SK-N-MC (cell line): Measurements from ENCODE around the gene SDC3.

Experiments used
- DNase-seq: peaks from one replicate; pipeline ENCODE4 v3.0.0-alpha.2; 2011; ENCODE audit warnings: low read depth, low spot score
- H3K27ac ChIP-seq: fragments of 200-600 bp; sonication (generic); 2 replicates; pipeline ENCODE4 v1.5.1; 2016; ENCODE audit warnings: mixed run types
- H3K36me3 ChIP-seq: fragments of 200-600 bp; sonication (generic); 2 replicates; pipeline ENCODE4 v1.6.1; 2017; ENCODE audit warnings: antibody characterized with exemption, low read length, mixed read lengths; ENCODE audit not compliant: insufficient read depth
- H3K4me3 ChIP-seq: fragments of 200-600 bp; sonication (generic); 2 replicates; pipeline ENCODE4 v1.5.1; 2016
- H3K9ac ChIP-seq: fragments of 200-600 bp; sonication (generic); 2 replicates; pipeline ENCODE4 v1.8.0; 2017; ENCODE audit warnings: mixed run types, mixed read lengths; ENCODE audit not compliant: insufficient read length
- H3K9me3 ChIP-seq: fragments of 200-600 bp; sonication (generic); 2 replicates; pipeline ENCODE4 v1.6.1; 2017; ENCODE audit warnings: low read depth, mild to moderate bottlenecking, antibody characterized with exemption, low read length, moderate library complexity, mixed read lengths
- EZH2 ChIP-seq: fragments of 200-600 bp; sonication (generic); IDR thresholded peaks from one replicate; pipeline ENCODE4 v1.6.1; 2017; ENCODE audit warnings: antibody characterized with exemption
- FOXP2 ChIP-seq: optimal IDR thresholded peaks from 2 replicates; pipeline ENCODE3; 2011; ENCODE audit warnings: mild to moderate bottlenecking, moderate library complexity; ENCODE audit not compliant: insufficient read depth; ENCODE audit errors: extremely low read length, control extremely low read depth
- POLR2AphosphoS5 ChIP-seq: IDR thresholded peaks from 2 replicates; pipeline ENCODE4 v1.6.1; 2012; ENCODE audit warnings: mild to moderate bottlenecking, low read depth, low read length, borderline replicate concordance

The SDC3 gene

GRCh38 chr1:30888975-30889374 is 19.6 kb downstream of the SDC3 start:
- Histone ChIP-seq H3K4me3 (no peak overlapping the region), H3K36me3 (no peaks in the 10 kb centered on the region), H3K27ac (no peak overlapping the region), H3K9me3 (no peaks in the 10 kb centered on the region), H3K9ac (no peak overlapping the region)
- no peak for DNase-seq
- TF ChIP-seq POLR2AphosphoS5 (no peak), EZH2 (no peak), FOXP2 (no peak)

- no peak for TF ChIP-seq FOXP2
- TF ChIP-seq POLR2AphosphoS5: no peak
- no peak for TF ChIP-seq EZH2
- H3K36me3 ChIP-seq: no peaks in the 10 kb centered on the region
- H3K4me3 ChIP-seq: no peak overlapping the region
- H3K9me3 ChIP-seq: no peaks in the 10 kb centered on the region
- H3K9ac ChIP-seq: no peak overlapping the region
- no peak overlapping the region for H3K27ac ChIP-seq
- no peak for DNase-seq
Observed at GRCh38 chr1:30888391-30888790, 20.2 kb downstream of the SDC3 start.

- H3K9me3 ChIP-seq: no peaks in the 10 kb centered on the region
- H3K27ac ChIP-seq: no peak overlapping the region
- TF ChIP-seq FOXP2 (no peak), POLR2AphosphoS5 (no peak), EZH2 (no peak)
- no peaks in the 10 kb centered on the region for H3K36me3 ChIP-seq
- H3K4me3 ChIP-seq: no peak overlapping the region
- DNase-seq: no peak
- H3K9ac ChIP-seq: no peak overlapping the region
Observed at GRCh38 chr1:30887485-30888315, 20.9 kb downstream of the SDC3 start.

GRCh38 chr1:30886710-30887428 is 21.7 kb downstream of the SDC3 start:
- no peak for DNase-seq
- no peak overlapping the region for H3K4me3 ChIP-seq
- no peaks in the 10 kb centered on the region for H3K9me3 ChIP-seq
- TF ChIP-seq EZH2 (no peak), POLR2AphosphoS5 (no peak), FOXP2 (no peak)
- no peak overlapping the region for H3K9ac ChIP-seq
- H3K36me3 ChIP-seq: no peaks in the 10 kb centered on the region
- H3K27ac ChIP-seq: no peak overlapping the region

GRCh38 chr1:30885570-30886522 is 22.7 kb downstream of the SDC3 start:
- no peak for TF ChIP-seq POLR2AphosphoS5
- no peak for TF ChIP-seq EZH2
- no peak for TF ChIP-seq FOXP2

GRCh38 chr1:30884723-30885122 is 23.8 kb downstream of the SDC3 start:
- Histone ChIP-seq H3K9ac (no peak overlapping the region), H3K9me3 (no peaks in the 10 kb centered on the region), H3K4me3 (no peak overlapping the region), H3K27ac (no peak overlapping the region), H3K36me3 (no peaks in the 10 kb centered on the region)
- no peak for DNase-seq
- TF ChIP-seq POLR2AphosphoS5 (no peak), FOXP2 (no peak), EZH2 (no peak)

More at GRCh38 chr1:30885570-30886522, 22.7 kb downstream of the SDC3 start:
- no peaks in the 10 kb centered on the region for H3K9me3 ChIP-seq
- H3K4me3 ChIP-seq: no peak overlapping the region
- no peak overlapping the region for H3K27ac ChIP-seq
- no peaks in the 10 kb centered on the region for H3K36me3 ChIP-seq
- no peak for DNase-seq
- no peak overlapping the region for H3K9ac ChIP-seq

GRCh38 chr1:30883389-30884172 is 25.0 kb downstream of the SDC3 start:
- Histone ChIP-seq H3K9ac (no peak overlapping the region), H3K36me3 (no peaks in the 10 kb centered on the region), H3K4me3 (no peak overlapping the region), H3K27ac (no peak overlapping the region), H3K9me3 (no peaks in the 10 kb centered on the region)
- TF ChIP-seq POLR2AphosphoS5: no peak
- TF ChIP-seq EZH2: no peak
- TF ChIP-seq FOXP2: no peak
- no peak for DNase-seq
